A673 (cell line): ENCODE data around the gene RASSF4. TPM values are rescaled to one million over a fixed set of nuclear protein-coding genes. Genes with fewer than 3 reads are reported as not detected.
A peak's percentile ranks its signal among the peaks of the same experiment; 100 is the strongest.

Experiments used
- BruUV-seq: library from RNA; stranded (reverse); fragments of 400-500 nt; replicated peaks from 2 replicates; lab custom pipeline; 2021; lab: Mats Ljungman, UMichigan
- CTCF ChIA-PET: fragments of 300-600 bp; sonication (Branson Sonifier 250); formaldehyde crosslinking; loops from one replicate; lab custom pipeline; 2022; ENCODE audit warnings: antibody characterized with exemption; lab: Charles Lee
- POLR2A ChIA-PET: fragments of 300-600 bp; sonication (Branson Sonifier 250); formaldehyde crosslinking; loops from one replicate; lab custom pipeline; 2022; ENCODE audit warnings: antibody characterized with exemption; ENCODE audit not compliant: low non-redundant PET; lab: Charles Lee
- DNase-seq: peaks from one replicate; pipeline ENCODE4 v3.0.0-alpha.2; 2015; ENCODE audit warnings: low spot score
- H3K27ac ChIP-seq: fragments of 200-600 bp; sonication (generic); 2 replicates; pipeline ENCODE4 v1.5.1; 2016; ENCODE audit warnings: mixed run types, low read depth, mild to moderate bottlenecking, mixed read lengths, antibody characterized with exemption, low read length; ENCODE audit not compliant: poor library complexity, severe bottlenecking
- H3K27me3 ChIP-seq: fragments of 200-600 bp; sonication (generic); replicated peaks from 2 replicates; pipeline ENCODE4 v1.6.1; 2017; ENCODE audit warnings: mixed run types, low read depth, mild to moderate bottlenecking, mixed read lengths, antibody characterized with exemption, low read length; ENCODE audit not compliant: insufficient read depth, poor library complexity
- H3K36me3 ChIP-seq: fragments of 200-600 bp; sonication (generic); 2 replicates; pipeline ENCODE4 v1.6.1; 2016; ENCODE audit warnings: mixed run types, mild to moderate bottlenecking, mixed read lengths, antibody characterized with exemption, low read length; ENCODE audit not compliant: insufficient read depth, poor library complexity, severe bottlenecking
- H3K4me1 ChIP-seq: fragments of 200-600 bp; sonication (generic); 2 replicates; pipeline ENCODE4 v1.6.1; 2017; ENCODE audit warnings: mixed run types, mild to moderate bottlenecking, mixed read lengths, antibody characterized with exemption, low read length; ENCODE audit not compliant: insufficient read depth, poor library complexity, severe bottlenecking
- H3K4me3 ChIP-seq: fragments of 200-600 bp; sonication (generic); 2 replicates; pipeline ENCODE4 v1.5.1; 2016; ENCODE audit warnings: low read depth, mixed run types, mild to moderate bottlenecking, mixed read lengths, low read length; ENCODE audit not compliant: poor library complexity, severe bottlenecking
- H3K9me3 ChIP-seq: fragments of 200-600 bp; sonication (generic); 2 replicates; pipeline ENCODE4 v1.6.1; 2016; ENCODE audit warnings: mixed run types, low read depth, mild to moderate bottlenecking, mixed read lengths, antibody characterized with exemption, low read length; ENCODE audit not compliant: poor library complexity, severe bottlenecking
- EZH2 ChIP-seq: fragments of 200-600 bp; sonication (generic); IDR thresholded peaks from 2 replicates; pipeline ENCODE4 v1.6.1; 2017; ENCODE audit warnings: borderline replicate concordance, low read depth, mild to moderate bottlenecking, mixed read lengths, antibody characterized with exemption, low read length; ENCODE audit not compliant: poor library complexity, severe bottlenecking
- intact Hi-C: fragments of 100-400 bp; cut with micrococcal nuclease; formaldehyde crosslinking; loops from one replicate; pipeline ENCODE4 v1.10.0; 2022; ENCODE audit not compliant: unreplicated experiment
- total RNA-seq: library from RNA; stranded (reverse); gene quantifications from 2 replicates; pipeline ENCODE4 v1.2.3, GENCODE V29; 2021
- TF ChIP-seq, protein P1 (sequence below): fragments of 300-800, 200-600 bp; sonication (generic); conservative IDR thresholded peaks from 2 replicates; pipeline ENCODE4 v1.5.1; 2017; ENCODE audit warnings: low read depth, mild to moderate bottlenecking, antibody characterized with exemption, low read length, moderate library complexity, mixed read lengths

The RASSF4 gene
- total RNA-seq, 1 experiment from 2014 or later = 0.71 TPM

DNA sequence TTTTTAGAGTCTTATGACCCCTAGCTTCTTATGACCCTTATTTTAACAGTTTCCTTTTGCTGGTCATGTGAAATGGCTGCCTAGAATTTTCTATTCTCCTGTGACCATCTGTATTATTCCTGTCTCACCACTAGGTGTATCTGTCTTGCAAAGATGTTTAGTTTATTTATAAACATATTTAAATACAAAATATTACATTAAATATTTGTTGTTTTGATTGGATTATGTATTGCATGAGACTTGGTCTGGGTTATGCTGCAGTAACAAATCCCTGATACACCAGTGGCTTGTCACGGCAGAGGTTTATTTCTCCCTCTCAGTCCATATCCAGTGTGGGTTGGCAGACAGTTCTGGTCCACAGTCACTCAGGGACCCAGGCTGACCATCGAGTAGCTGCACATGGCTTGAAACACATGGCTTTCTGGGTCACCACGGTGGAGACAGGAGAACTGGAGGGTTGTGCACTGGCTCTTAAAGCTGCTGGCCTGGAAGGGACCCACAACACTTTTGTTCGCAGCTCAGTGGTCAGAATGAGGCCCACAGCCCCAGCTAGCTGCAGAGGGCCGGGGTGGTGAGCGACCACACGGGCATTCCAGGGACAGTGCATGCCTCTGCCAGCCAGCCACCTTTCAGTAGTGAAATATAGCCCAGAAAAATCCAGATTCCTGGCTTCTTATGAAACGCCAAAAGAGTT is 7.4 kb downstream of the RASSF4 start:
- ChIA-PET CTCF (no interaction called here), POLR2A (no interaction called here)
- Histone ChIP-seq H3K9me3 (no peaks in the 10 kb centered on the region), H3K4me1 (no peaks in the 10 kb centered on the region), H3K27ac (no peak overlapping the region), H3K27me3 (no peaks in the 10 kb centered on the region), H3K4me3 (no peak overlapping the region), H3K36me3 (no peaks in the 10 kb centered on the region)
- DNase-seq = no peak
- BruUV-seq = no TSS peak
- TF ChIP-seq, protein P1, sequence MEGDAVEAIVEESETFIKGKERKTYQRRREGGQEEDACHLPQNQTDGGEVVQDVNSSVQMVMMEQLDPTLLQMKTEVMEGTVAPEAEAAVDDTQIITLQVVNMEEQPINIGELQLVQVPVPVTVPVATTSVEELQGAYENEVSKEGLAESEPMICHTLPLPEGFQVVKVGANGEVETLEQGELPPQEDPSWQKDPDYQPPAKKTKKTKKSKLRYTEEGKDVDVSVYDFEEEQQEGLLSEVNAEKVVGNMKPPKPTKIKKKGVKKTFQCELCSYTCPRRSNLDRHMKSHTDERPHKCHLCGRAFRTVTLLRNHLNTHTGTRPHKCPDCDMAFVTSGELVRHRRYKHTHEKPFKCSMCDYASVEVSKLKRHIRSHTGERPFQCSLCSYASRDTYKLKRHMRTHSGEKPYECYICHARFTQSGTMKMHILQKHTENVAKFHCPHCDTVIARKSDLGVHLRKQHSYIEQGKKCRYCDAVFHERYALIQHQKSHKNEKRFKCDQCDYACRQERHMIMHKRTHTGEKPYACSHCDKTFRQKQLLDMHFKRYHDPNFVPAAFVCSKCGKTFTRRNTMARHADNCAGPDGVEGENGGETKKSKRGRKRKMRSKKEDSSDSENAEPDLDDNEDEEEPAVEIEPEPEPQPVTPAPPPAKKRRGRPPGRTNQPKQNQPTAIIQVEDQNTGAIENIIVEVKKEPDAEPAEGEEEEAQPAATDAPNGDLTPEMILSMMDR = peak; percentile 32; the same call in 1 of the 2 replicates
- TF ChIP-seq EZH2 = no peak
- intact Hi-C loops = no loop called here

DNA sequence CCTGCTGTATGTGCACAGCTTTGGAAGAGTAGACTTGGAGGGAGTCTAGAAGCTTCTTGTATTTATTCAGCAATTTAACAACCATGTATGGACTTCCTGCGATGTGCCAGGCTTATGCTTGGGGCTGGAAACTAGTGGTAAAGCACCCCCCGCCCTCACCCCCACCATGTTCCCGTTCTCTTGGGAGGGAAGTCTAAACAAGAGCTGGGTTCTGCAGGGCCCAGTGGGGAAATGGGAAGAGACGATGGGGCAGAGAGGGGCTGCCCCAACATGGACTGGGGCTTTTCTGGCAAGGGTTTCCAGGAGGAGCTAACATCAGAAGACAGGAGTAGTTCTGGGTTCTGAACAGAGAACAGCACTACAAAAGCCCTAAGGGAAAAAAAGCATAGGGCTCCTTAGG is 8.0 kb downstream of the RASSF4 start:
- TF ChIP-seq, protein P1 = no peak
- TF ChIP-seq EZH2 = no peak
- BruUV-seq = no TSS peak

DNA sequence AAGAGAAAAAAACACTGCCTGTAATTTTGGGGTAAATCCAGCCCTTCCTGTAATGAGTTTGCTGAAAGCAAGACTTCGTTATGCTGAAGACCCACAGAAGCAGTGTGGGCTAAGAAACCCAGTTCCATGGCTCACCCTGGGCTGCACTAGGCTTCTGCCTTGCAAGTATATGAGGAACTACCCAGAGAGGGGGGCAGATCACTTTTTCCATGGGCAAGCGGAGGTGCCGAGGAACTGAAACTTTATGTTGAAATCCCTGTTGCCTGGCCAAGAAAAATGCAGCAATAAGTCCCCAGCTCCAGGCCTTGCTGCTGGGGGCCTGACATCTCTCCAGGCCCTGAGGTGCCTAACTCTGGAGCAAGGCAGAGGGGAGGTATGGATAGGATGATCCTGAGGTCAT is 8.5 kb downstream of the RASSF4 start:
- no TSS peak for BruUV-seq
- intact Hi-C loops = no loop called here
- no peaks in the 10 kb centered on the region for H3K27me3 ChIP-seq

More for the DNA sequence above, 8.0 kb downstream of the RASSF4 start:
- intact Hi-C loops = no loop called here
- no peak for DNase-seq
- Histone ChIP-seq H3K27me3 (no peaks in the 10 kb centered on the region), H3K27ac (no peak overlapping the region), H3K36me3 (no peaks in the 10 kb centered on the region), H3K9me3 (no peaks in the 10 kb centered on the region), H3K4me3 (no peak overlapping the region), H3K4me1 (no peaks in the 10 kb centered on the region)
- ChIA-PET POLR2A (interaction anchor here (0.6 kb wide), 1 partner anchor 474 kb away, joined by 4 read pairs; no protein-coding TSS in a partner anchor), CTCF (no interaction called here)

More for the DNA sequence above, 8.5 kb downstream of the RASSF4 start:
- TF ChIP-seq, protein P1 = no peak
- Histone ChIP-seq H3K4me3 (no peak overlapping the region), H3K4me1 (no peaks in the 10 kb centered on the region), H3K36me3 (no peaks in the 10 kb centered on the region), H3K9me3 (no peaks in the 10 kb centered on the region), H3K27ac (no peak overlapping the region)
- ChIA-PET POLR2A (interaction anchor here (0.6 kb wide), 1 partner anchor 474 kb away, joined by 4 read pairs; no protein-coding TSS in a partner anchor), CTCF (no interaction called here)
- DNase-seq = no peak
